HG03469 (cell line): ENCODE results near the gene USP10.

ENCODE experiments used
- ATAC-seq: cut with Tn5 transposase; IDR thresholded peaks from one replicate; pipeline ENCODE4 v1.9.1; 2021; ENCODE audit warnings: mild to moderate bottlenecking, moderate library complexity, moderate number of reproducible peaks; ENCODE audit not compliant: unreplicated experiment

USP10 gene

GRCh38 chr16:84768061-84768807 lies 68.4 kb downstream of the USP10 start:
- no peak for ATAC-seq

- ATAC-seq: no peak
Measured at GRCh38 chr16:84768808-84769197, 69.0 kb downstream of the USP10 start.

DNA sequence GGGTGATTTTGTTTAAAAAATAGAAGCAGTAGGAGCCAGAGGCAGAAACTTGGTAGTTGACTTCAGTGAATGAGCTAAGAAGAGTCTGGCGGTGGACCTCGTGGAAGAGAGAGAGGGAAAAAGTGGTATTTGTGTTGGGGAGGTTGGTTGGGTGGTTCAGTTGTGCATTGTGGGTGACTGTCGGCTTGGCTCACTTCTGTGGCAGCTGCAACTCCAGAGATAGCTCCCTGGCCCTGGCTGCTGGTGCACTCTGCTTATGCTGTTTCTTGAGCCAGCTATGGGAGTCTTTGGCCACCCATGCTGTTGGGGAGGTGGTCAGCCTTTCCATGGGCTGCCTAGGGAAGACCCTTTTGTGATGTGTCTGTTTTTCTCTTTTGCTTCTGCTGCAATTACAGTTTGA lies 69.6 kb downstream of the USP10 start:
- no peak for ATAC-seq

GRCh38 chr16:84773312-84773711 lies 73.5 kb downstream of the USP10 start:
- ATAC-seq: no peak

- no peak for ATAC-seq
Measured at GRCh38 chr16:84774810-84775209, 75.0 kb downstream of the USP10 start.

GRCh38 chr16:84775262-84775810 lies 75.5 kb downstream of the USP10 start:
- ATAC-seq: no peak

GRCh38 chr16:84777435-84777834 lies 77.6 kb downstream of the USP10 start:
- no peak for ATAC-seq

DNA sequence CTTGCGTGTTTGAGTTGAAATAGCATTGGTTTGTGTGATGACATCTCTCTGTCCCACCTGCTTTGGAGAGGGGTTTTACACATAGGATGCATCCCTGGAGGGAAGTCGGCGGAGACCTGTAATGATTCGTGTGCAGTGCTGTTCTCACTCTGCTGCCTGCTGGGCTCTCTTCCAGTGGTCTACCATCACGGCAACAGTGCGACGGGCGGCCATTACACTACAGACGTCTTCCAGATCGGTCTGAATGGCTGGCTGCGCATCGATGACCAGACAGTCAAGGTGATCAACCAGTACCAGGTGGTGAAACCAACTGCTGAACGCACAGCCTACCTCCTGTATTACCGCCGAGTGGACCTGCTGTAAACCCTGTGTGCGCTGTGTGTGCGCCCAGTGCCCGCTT lies 78.9 kb downstream of the USP10 start:
- ATAC-seq: no peak

GRCh38 chr16:84780063-84780462 lies 80.3 kb downstream of the USP10 start:
- ATAC-seq: no peak

DNA sequence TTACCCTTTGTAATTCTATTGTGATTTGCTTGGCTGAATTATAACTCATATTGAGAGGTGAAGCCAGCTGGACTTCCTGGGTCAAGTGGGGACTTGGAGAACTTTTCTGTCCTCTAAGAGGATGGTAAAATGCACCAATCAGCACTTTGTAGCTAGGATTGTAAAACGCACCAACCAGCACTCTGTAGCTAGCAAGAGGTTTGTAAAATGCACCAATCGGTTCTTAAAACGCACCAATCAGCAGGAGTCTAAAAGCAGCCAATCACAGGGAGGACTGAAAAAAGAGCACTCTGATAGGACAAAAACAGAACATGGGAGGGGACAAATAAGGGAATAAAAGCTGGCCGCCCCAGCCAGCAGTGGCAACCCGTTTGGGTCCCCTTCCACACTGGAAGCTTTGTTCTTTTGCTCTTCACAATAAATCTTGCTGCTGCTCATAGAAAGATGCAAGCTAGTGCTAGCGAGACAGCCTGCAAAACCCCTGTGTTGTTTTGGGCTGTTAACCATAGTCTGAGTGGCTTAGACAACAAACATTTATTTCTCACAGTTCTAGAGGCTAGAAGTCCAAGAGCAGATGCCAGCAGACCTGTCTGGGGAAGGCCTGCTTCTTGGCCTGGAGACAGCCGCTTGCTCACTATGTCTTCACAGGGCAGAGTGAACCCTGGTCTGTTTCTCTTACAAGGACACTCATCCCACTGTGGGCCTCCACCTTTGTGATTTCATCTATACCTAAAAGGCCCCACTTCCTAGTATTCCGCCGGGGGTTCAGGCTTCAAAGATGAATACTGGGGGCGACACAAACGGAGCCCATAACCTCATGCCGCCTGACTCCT lies 81.0 kb downstream of the USP10 start:
- ATAC-seq: no peak

DNA sequence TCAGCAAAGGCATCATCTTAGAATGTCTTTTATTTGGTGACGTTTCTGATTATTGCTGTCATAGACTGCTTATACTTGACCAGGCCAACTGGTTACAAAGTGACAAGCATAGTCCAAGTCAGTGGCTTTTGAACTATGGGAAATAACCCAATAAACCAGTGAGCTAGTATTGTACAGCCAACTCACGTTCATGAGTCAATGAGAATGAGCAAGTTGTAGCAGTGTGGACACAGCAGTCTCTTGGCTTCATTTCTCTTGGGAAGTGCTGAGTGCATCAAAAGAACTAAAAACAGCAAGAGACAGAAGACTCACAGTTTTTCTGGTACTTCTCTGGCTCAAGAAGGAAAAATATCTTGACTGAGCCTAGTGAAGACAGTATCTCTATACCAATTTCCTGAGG lies 83.0 kb downstream of the USP10 start:
- ATAC-seq: no peak

- ATAC-seq: no peak
Measured at GRCh38 chr16:84785843-84786581, 86.2 kb downstream of the USP10 start.

GRCh38 chr16:84786605-84787262 lies 86.9 kb downstream of the USP10 start:
- ATAC-seq: no peak

DNA sequence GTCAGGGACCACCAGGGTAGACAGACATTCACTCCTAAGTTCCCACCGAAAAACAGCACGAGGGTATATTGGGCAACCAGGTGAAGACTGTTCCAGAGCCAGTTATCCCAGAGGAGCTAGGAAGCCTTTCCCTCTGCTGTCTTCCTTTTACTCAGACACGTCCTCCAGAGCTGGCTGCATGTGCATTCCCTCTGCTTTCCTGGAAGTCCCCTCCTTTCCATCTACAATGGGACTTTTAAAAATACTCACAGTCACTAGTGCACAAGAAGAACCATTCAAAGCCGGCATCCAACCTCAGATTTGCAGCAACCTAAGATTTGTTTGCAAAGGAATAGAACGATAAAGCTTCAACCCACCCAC lies 87.4 kb downstream of the USP10 start:
- ATAC-seq: no peak

GRCh38 chr16:84788920-84789391 lies 89.2 kb downstream of the USP10 start:
- ATAC-seq: no peak

DNA sequence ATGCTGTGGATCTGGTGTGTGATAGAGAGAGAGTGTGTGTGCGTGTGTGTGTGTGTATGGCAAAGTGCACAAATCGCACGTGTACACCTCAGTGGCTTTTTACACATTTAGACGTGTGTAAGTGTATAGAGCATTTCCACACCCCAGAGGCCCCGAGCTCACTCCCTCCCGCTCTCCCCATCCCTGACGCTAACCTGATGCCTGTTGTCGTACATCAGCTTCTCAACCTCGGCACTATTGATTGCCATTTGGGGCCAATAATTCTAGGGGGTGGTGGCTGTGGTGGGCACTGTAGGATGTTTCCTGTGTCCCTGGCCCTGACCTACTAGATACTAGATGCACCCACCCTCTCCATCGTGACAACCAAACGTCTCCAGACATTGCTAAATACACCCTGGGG lies 89.6 kb downstream of the USP10 start:
- ATAC-seq: no peak

DNA sequence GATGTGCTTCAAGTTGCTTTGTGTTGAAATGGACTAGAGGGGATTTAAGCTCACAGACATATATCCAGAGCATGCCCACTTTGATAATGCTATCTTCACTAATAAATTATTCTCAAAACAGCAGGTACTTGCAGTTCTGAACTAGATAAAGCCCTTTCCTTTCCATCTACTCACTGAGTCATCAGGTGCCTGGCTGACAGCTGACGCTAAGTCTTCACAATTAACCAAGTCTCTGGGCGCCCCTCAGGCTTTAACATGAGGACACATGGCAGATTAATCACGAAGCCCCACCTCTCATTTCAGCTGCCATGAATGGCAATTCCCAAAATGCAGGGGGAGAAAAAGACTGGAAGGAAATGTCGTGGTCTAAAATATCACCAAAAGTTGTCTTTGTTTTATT lies 90.5 kb downstream of the USP10 start:
- ATAC-seq: no peak

DNA sequence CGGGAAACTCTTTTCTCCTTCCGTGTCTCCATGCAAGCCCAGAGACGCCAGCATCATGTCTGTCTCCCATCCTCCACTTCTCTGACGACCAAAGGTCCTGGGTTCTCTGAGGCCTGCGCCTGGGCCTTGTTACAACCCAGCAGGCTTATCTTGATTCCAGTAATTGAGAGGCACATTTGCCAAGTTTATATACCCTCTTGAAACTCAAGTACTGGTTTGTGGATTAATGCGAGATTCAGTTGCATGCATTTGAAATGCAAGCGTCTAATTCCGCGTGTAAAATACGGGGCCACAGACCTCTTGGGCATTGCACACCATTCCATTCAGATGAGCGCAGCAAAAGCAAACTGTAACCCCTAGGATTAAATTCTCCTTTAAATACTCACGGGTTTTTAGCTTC lies 91.3 kb downstream of the USP10 start:
- ATAC-seq: no peak

DNA sequence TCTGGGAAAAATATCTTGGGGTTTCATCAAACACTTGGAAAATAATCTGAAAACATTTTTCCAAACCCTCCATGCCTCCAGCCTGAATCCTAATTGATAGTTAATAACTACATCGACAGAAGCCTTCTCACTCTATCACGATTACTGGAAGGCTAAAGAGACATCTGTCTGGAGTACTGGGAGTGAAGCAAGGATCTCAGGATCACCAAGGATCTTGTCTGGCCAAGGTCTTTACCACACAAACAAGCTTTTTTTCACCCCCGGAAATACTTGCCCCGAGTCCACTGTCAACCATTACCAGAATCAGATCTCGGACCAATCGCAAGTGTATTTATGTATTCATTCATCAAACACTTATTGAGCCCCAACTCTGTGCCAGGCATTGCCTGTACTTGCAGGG lies 91.7 kb downstream of the USP10 start:
- ATAC-seq: no peak

GRCh38 chr16:84794186-84794585 lies 94.4 kb downstream of the USP10 start:
- ATAC-seq: no peak

GRCh38 chr16:84794626-84795025 lies 94.8 kb downstream of the USP10 start:
- ATAC-seq: no peak
